ENCODE results near the gene SOBP. TPM values are rescaled to one million over a fixed set of nuclear protein-coding genes. Genes with fewer than 3 reads are reported as not detected.

The SOBP gene
- total RNA-seq, 1 experiment from 2014 or later = 1.7 TPM

DNA sequence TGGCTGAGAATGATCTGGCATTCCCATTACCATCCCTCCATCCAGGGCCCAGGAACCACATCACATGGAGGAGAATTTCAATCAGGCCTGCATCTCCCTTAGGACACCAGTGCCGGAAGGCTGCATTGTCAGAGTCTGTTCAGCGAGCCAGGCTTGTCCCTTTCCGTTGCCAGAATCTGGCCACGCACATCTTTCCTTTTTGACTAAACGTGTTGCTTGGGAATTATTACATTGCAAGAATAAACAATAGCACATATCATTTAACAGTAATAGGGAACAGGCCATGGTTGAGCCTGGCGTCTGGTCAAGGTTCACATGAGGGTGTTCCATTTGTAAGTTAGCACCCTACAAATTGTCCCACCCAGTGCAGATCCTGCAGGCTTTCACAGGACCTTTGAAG is 42.8 kb downstream of the SOBP start:
- intact Hi-C loops (cut with micrococcal nuclease; ENCODE audit: unreplicated experiment) = no loop called here
- no peaks in the 10 kb centered on the region for H3K27me3 Mint-ChIP-seq (ENCODE audit: unreplicated experiment)
- no peaks in the 10 kb centered on the region for H3K4me1 Mint-ChIP-seq (ENCODE audit: low read depth, unreplicated experiment)
- CTCF ChIA-PET = interaction anchor here (0.7 kb wide), 1 partner anchor 171 kb away, joined by 4 read pairs; no protein-coding TSS in a partner anchor
- no TSS peak for BruUV-seq (replicated peaks)
- no peaks in the 10 kb centered on the region for H3K36me3 Mint-ChIP-seq (ENCODE audit: insufficient read depth, unreplicated experiment)
- no peak overlapping the region for H3K4me3 Mint-ChIP-seq (ENCODE audit: low read depth, unreplicated experiment)
- TF ChIP-seq, protein P1, sequence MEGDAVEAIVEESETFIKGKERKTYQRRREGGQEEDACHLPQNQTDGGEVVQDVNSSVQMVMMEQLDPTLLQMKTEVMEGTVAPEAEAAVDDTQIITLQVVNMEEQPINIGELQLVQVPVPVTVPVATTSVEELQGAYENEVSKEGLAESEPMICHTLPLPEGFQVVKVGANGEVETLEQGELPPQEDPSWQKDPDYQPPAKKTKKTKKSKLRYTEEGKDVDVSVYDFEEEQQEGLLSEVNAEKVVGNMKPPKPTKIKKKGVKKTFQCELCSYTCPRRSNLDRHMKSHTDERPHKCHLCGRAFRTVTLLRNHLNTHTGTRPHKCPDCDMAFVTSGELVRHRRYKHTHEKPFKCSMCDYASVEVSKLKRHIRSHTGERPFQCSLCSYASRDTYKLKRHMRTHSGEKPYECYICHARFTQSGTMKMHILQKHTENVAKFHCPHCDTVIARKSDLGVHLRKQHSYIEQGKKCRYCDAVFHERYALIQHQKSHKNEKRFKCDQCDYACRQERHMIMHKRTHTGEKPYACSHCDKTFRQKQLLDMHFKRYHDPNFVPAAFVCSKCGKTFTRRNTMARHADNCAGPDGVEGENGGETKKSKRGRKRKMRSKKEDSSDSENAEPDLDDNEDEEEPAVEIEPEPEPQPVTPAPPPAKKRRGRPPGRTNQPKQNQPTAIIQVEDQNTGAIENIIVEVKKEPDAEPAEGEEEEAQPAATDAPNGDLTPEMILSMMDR (IDR thresholded peaks at IDR 0.05; ENCODE audit: unreplicated experiment) = no peak
- H3K27ac Mint-ChIP-seq (ENCODE audit: unreplicated experiment) = no peak overlapping the region
- no peaks in the 10 kb centered on the region for H3K9me3 Mint-ChIP-seq (ENCODE audit: low read depth, unreplicated experiment)
- no peak for DNase-seq

DNA sequence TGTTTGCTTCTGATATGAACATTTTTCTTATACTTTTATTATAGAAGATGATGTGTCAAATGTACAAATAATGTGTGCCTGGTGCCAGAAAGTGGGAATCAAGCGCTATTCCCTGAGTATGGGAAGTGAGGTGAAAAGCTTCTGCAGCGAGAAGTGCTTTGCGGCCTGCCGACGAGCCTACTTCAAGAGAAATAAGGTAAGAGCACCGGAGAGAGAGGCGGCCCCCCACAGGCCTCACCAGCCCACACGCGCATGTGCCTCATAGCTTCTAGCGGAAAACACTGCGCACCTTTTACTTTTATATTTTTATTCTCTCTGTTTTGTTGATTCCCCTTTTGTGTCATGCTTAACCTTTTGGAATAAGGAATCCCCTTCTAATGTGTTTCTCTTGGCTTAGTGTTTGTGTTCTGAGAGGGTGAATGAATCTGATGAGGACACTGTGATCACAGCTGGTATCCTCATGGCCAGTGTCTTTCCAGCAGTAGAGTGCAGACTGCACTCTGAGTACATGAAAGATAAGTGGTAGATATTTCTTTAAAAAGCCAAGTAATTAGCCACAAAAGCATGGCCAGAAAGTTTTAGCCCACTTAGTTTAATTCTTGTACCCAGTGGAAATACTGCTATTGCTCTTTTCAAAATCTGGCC is 43.6 kb downstream of the SOBP start:
- H3K9me3 Mint-ChIP-seq (ENCODE audit: low read depth, unreplicated experiment) = no peaks in the 10 kb centered on the region
- intact Hi-C loops (cut with micrococcal nuclease; ENCODE audit: unreplicated experiment) = no loop called here
- no peaks in the 10 kb centered on the region for H3K36me3 Mint-ChIP-seq (ENCODE audit: insufficient read depth, unreplicated experiment)
- H3K4me1 Mint-ChIP-seq (ENCODE audit: low read depth, unreplicated experiment) = peaks cover under 1% of the 10 kb centered on the region
- no peak overlapping the region for H3K27ac Mint-ChIP-seq (ENCODE audit: unreplicated experiment)
- CTCF ChIA-PET = interaction anchor here (0.6 to 0.7 kb wide), 2 partner anchors 170 to 390 kb away, joined by 4 to 5 read pairs; no protein-coding TSS in a partner anchor
- DNase-seq = no peak
- no peaks in the 10 kb centered on the region for H3K27me3 Mint-ChIP-seq (ENCODE audit: unreplicated experiment)
- no TSS peak for BruUV-seq (replicated peaks)
- TF ChIP-seq, protein P1 (IDR thresholded peaks at IDR 0.05; ENCODE audit: unreplicated experiment) = no peak
- H3K4me3 Mint-ChIP-seq (ENCODE audit: low read depth, unreplicated experiment) = no peak overlapping the region

DNA sequence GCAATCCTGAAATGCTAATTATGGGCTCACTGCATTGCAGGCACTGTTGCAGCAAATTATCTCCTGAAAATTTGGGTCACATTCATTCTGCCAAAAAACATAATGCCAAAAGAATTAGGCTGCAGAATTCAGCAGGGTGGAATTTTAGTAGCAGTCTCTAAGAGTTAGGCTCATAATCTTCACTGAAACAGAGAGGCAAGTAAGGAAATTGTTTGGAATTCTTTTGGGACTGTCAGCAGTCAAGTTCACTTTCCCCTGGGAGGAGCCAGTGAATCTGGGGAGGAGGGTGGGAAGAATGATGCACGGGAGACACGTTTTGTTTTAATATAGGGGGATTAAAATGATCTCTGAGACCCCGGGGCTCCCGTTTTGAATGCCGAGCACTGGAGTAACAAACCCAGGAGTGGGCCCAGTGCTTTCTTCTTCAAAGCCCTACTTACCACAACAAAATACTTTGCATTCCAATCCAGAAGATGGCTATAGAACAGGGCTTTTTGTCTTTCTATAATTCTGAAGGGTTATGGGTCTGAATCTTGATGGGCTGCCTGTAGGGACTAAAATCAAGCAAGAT is 44.7 kb downstream of the SOBP start:
- BruUV-seq (replicated peaks) = no TSS peak
- CTCF ChIA-PET = no interaction called here
- no peak overlapping the region for H3K27ac Mint-ChIP-seq (ENCODE audit: unreplicated experiment)
- no peaks in the 10 kb centered on the region for H3K36me3 Mint-ChIP-seq (ENCODE audit: insufficient read depth, unreplicated experiment)
- intact Hi-C loops (cut with micrococcal nuclease; ENCODE audit: unreplicated experiment) = no loop called here
- no peaks in the 10 kb centered on the region for H3K27me3 Mint-ChIP-seq (ENCODE audit: unreplicated experiment)
- H3K4me1 Mint-ChIP-seq (ENCODE audit: low read depth, unreplicated experiment) = peaks cover 12% of the 10 kb centered on the region
- H3K4me3 Mint-ChIP-seq (ENCODE audit: low read depth, unreplicated experiment) = no peak overlapping the region
- TF ChIP-seq, protein P1 (IDR thresholded peaks at IDR 0.05; ENCODE audit: unreplicated experiment) = no peak
- DNase-seq = no peak
- H3K9me3 Mint-ChIP-seq (ENCODE audit: low read depth, unreplicated experiment) = no peaks in the 10 kb centered on the region

DNA sequence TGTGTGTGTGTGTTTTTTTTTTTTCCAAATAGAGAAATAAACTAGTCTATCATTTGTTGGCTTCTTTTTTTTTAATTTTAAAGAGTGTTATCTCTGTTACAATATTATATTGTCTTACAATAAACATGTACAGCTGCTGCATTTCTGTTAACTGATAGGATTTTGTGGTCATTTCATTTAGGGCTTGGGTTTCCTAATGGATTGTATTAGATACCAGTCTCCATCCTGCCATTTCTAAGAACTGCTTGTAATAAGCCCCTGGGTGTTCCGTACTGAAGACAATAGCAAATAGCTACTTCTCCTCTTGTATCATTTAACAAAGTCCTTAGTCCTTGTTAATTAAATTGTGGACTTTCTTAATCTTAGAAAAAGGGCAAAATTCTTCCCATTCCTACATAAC is 45.7 kb downstream of the SOBP start:
- DNase-seq = no peak
- Mint-ChIP-seq H3K4me1 (ENCODE audit: low read depth, unreplicated experiment) (peaks cover 22% of the 10 kb centered on the region), H3K27me3 (ENCODE audit: unreplicated experiment) (no peaks in the 10 kb centered on the region), H3K4me3 (ENCODE audit: low read depth, unreplicated experiment) (no peak overlapping the region), H3K9me3 (ENCODE audit: low read depth, unreplicated experiment) (no peaks in the 10 kb centered on the region), H3K27ac (ENCODE audit: unreplicated experiment) (no peak overlapping the region), H3K36me3 (ENCODE audit: insufficient read depth, unreplicated experiment) (no peaks in the 10 kb centered on the region)
- BruUV-seq (replicated peaks) = no TSS peak
- CTCF ChIA-PET = interaction anchor here (0.6 kb wide), 1 partner anchor 325 kb away, joined by 4 read pairs; no protein-coding TSS in a partner anchor
- TF ChIP-seq, protein P1 (IDR thresholded peaks at IDR 0.05; ENCODE audit: unreplicated experiment) = no peak
- intact Hi-C loops (cut with micrococcal nuclease; ENCODE audit: unreplicated experiment) = no loop called here

Measured in Calu3 (cell line).